Measurements from ENCODE around the gene ASNSD1. TPM values are rescaled to one million over a fixed set of nuclear protein-coding genes. Genes with fewer than 3 reads are reported as not detected.

Gene ASNSD1
- total RNA-seq, 2 experiments from 2014 or later: 31.9 to 36.8 TPM

- no peak overlapping the region for H3K4me2 ChIP-seq (ENCODE audit: low read length)
- no peak for DNase-seq (ENCODE audit: low spot score)
- ChIA-PET CTCF (ENCODE audit: unreplicated experiment) (no interaction called here), POLR2A (interaction anchor here (0.6 to 1.5 kb wide), 2 partner anchors 10 to 1103 kb away, joined by 3 read pairs; no protein-coding TSS in a partner anchor)
- no peak overlapping the region for H3K4me3 ChIP-seq (ENCODE audit: low read depth, low read length, poor library complexity, severe bottlenecking)
- H4K20me1 ChIP-seq (ENCODE audit: insufficient read depth, low read length): no peaks in the 10 kb centered on the region
- H3K9me3 ChIP-seq (ENCODE audit: low read length): no peaks in the 10 kb centered on the region
- H3K79me2 ChIP-seq (ENCODE audit: insufficient read depth, low read depth, low read length): no peaks in the 10 kb centered on the region
- H3K9me2 ChIP-seq (ENCODE audit: insufficient read depth, low read length): no peaks in the 10 kb centered on the region
- H3K27ac ChIP-seq (ENCODE audit: low read depth, low read length, poor library complexity, severe bottlenecking): no peak overlapping the region
- intact Hi-C loops (cut with micrococcal nuclease; ENCODE audit: unreplicated experiment): no loop called here
- BruUV-seq (replicated peaks): no TSS peak
- TF ChIP-seq EZH2phosphoT487 (IDR thresholded peaks at IDR 0.05; ENCODE audit: borderline replicate concordance, low read depth, low read length): no peak
- no peak for TF ChIP-seq CTCF (conservative IDR thresholded peaks at IDR 0.05; ENCODE audit: low read length)
- H3K36me3 ChIP-seq (ENCODE audit: insufficient read depth, low read length): no peaks in the 10 kb centered on the region
- H3K4me1 ChIP-seq (ENCODE audit: insufficient read depth, low read length, poor library complexity, severe bottlenecking): no peaks in the 10 kb centered on the region
- H2AFZ ChIP-seq (ENCODE audit: low read length): no peak overlapping the region
Observed at GRCh38 chr2:189629531-189630453, 31.5 kb upstream of the ASNSD1 start.

- CTCF ChIA-PET (ENCODE audit: unreplicated experiment): no interaction called here
- Histone ChIP-seq H3K9me2 (ENCODE audit: insufficient read depth, low read length) (no peaks in the 10 kb centered on the region), H3K4me3 (ENCODE audit: low read depth, low read length, poor library complexity, severe bottlenecking) (no peak overlapping the region), H3K27ac (ENCODE audit: low read depth, low read length, poor library complexity, severe bottlenecking) (no peak overlapping the region), H2AFZ (ENCODE audit: low read length) (no peak overlapping the region), H3K4me2 (ENCODE audit: low read length) (no peak overlapping the region), H4K20me1 (ENCODE audit: insufficient read depth, low read length) (no peaks in the 10 kb centered on the region), H3K36me3 (ENCODE audit: insufficient read depth, low read length) (no peaks in the 10 kb centered on the region), H3K4me1 (ENCODE audit: insufficient read depth, low read length, poor library complexity, severe bottlenecking) (no peaks in the 10 kb centered on the region), H3K79me2 (ENCODE audit: insufficient read depth, low read depth, low read length) (no peaks in the 10 kb centered on the region), H3K9me3 (ENCODE audit: low read length) (no peaks in the 10 kb centered on the region)
- BruUV-seq (replicated peaks): no TSS peak
- DNase-seq (ENCODE audit: low spot score): no peak
- POLR2A ChIA-PET: interaction anchor here (0.6 kb wide), 1 partner anchor 1110 kb away, joined by 3 read pairs; no protein-coding TSS in a partner anchor
- intact Hi-C loops (cut with micrococcal nuclease; ENCODE audit: unreplicated experiment): no loop called here
- no peak for TF ChIP-seq CTCF (conservative IDR thresholded peaks at IDR 0.05; ENCODE audit: low read length)
- TF ChIP-seq EZH2phosphoT487 (IDR thresholded peaks at IDR 0.05; ENCODE audit: borderline replicate concordance, low read depth, low read length): no peak
Observed at GRCh38 chr2:189631849-189632248, 29.4 kb upstream of the ASNSD1 start.

- TF ChIP-seq CTCF (conservative IDR thresholded peaks at IDR 0.05; ENCODE audit: low read length): peak; percentile 65
- TF ChIP-seq EZH2phosphoT487 (IDR thresholded peaks at IDR 0.05; ENCODE audit: borderline replicate concordance, low read depth, low read length): no peak
- H3K4me1 ChIP-seq (ENCODE audit: insufficient read depth, low read length, poor library complexity, severe bottlenecking): no peaks in the 10 kb centered on the region
- no peak overlapping the region for H3K4me3 ChIP-seq (ENCODE audit: low read depth, low read length, poor library complexity, severe bottlenecking)
- no TSS peak for BruUV-seq (replicated peaks)
- no peak overlapping the region for H3K4me2 ChIP-seq (ENCODE audit: low read length)
- no peak overlapping the region for H2AFZ ChIP-seq (ENCODE audit: low read length)
- intact Hi-C loops (cut with micrococcal nuclease; ENCODE audit: unreplicated experiment): no loop called here
- DNase-seq (ENCODE audit: low spot score): no peak
- H3K9me3 ChIP-seq (ENCODE audit: low read length): no peaks in the 10 kb centered on the region
- H3K27ac ChIP-seq (ENCODE audit: low read depth, low read length, poor library complexity, severe bottlenecking): no peak overlapping the region
- no peaks in the 10 kb centered on the region for H4K20me1 ChIP-seq (ENCODE audit: insufficient read depth, low read length)
- no peaks in the 10 kb centered on the region for H3K9me2 ChIP-seq (ENCODE audit: insufficient read depth, low read length)
- H3K36me3 ChIP-seq (ENCODE audit: insufficient read depth, low read length): no peaks in the 10 kb centered on the region
- ChIA-PET POLR2A (interaction anchor here (0.9 kb wide), 1 partner anchor 10 kb away, joined by 3 read pairs; no protein-coding TSS in a partner anchor), CTCF (ENCODE audit: unreplicated experiment) (no interaction called here)
- no peaks in the 10 kb centered on the region for H3K79me2 ChIP-seq (ENCODE audit: insufficient read depth, low read depth, low read length)
Observed at GRCh38 chr2:189633392-189633811, 27.9 kb upstream of the ASNSD1 start.

Measured in OCI-LY7 (cell line).